Spleen (tissue), 3 donors: ENCODE data around the gene POGLUT2.

Source experiments
- POLR2A ChIP-seq, 3 donors: fragments of 450-650 bp; IDR thresholded peaks; one replicate each; pipeline ENCODE4 v1.5.1; 2017; ENCODE audit warnings: antibody characterized with exemption in 3 of 3, mild to moderate bottlenecking in 1 of 3
- POLR2AphosphoS5 ChIP-seq, 3 donors: sonication (generic); formaldehyde crosslinking; IDR thresholded peaks; one replicate each; pipeline ENCODE4 v1.5.1; 2017; ENCODE audit warnings: antibody characterized with exemption in 3 of 3

DNA sequence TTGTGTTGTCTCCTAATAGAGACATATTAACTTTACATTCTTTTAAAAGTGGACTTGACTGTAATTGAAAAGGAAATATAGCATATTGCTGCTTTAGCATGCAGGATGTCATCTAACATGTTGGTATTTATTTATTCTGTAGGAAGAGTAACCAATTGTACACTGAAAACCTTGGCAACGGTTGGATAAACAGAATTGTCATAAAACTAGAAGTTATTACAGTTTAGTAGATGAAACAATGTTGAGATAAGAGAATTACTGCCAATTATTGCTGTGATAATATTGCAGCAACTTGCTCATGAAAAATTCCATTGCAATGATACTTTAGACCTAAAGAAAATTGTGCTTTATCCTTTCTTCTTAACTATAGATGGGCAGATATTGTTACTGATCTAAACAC, 39.5 kb upstream of the POGLUT2 start:
- TF ChIP-seq POLR2A (IDR thresholded peaks at IDR 0.05) (no peak), POLR2AphosphoS5 (IDR thresholded peaks at IDR 0.05) (no peak)
